K562 (cell line): ENCODE results near the gene UQCRH. TPM values are rescaled to one million over a fixed set of nuclear protein-coding genes. Genes with fewer than 3 reads are reported as not detected.
"Not testable (repeated sequence)": the region's sequence is repeated elsewhere in the genome, so short reads cannot be mapped to it uniquely, and the experiment has no call there.

Experiments
- ATAC-seq: fragments of 200-7000 bp; cut with Tn5 transposase; 3 replicates; pipeline ENCODE4 v1.9.1; 2020; ENCODE audit warnings: moderate library complexity
- BruUV-seq: library from RNA; stranded (reverse); fragments of 400-500 nt; replicated peaks from 2 replicates; lab custom pipeline; 2021; lab: Mats Ljungman, UMichigan
- CTCF ChIA-PET: fragments of 300-600 bp; formaldehyde crosslinking; extraction: SDS; loops from one replicate; lab custom pipeline; 2021; ENCODE audit warnings: low intra/inter-chr PET ratio; lab: Yijun Ruan, JAX
- POLR2A ChIA-PET: fragments of 300-600, 350-650 bp; sonication (Branson Sonifier 250); formaldehyde crosslinking; extraction: SDS; loops from one replicate; lab custom pipeline; 2021; ENCODE audit warnings: antibody characterized with exemption, inconsistent platforms; lab: Yijun Ruan, JAX
- DNase-seq, 4 experiments: peaks; one replicate each; pipeline versions ENCODE4 v3.0.0 to v3.0.0-alpha.2; 2011 to 2018; ENCODE audit warnings: low spot score in 3 of 4, mixed read lengths in 3 of 4; ENCODE audit errors: extremely low read depth in 1 of 4
- FAIRE-seq: peaks from 2 replicates; lab custom pipeline; 2011; peaks lifted over from hg19 to GRCh38; lab: Jason Lieb, UNC
- H2AFZ ChIP-seq: 2 replicates; pipeline ENCODE4 v1.6.0; 2011; ENCODE audit warnings: low read depth, low read length, control low read depth, inconsistent platforms
- H3K27ac ChIP-seq: fragments of 200-600 bp; 3 replicates; pipeline ENCODE4 v1.8.0; 2011; ENCODE audit warnings: low read depth, mild to moderate bottlenecking, control low read depth, inconsistent platforms, low read length, moderate library complexity, mixed read lengths; ENCODE audit errors: extremely low read depth
- H3K27me3 ChIP-seq, 2 experiments: fragments of 300-600 bp in 1 of 2; 2 replicates in 1 of 2; 3 replicates in 1 of 2; pipeline versions ENCODE4 v1.6.0 to v1.8.0; 2011; ENCODE audit warnings: inconsistent platforms in 2 of 2, low read length in 2 of 2, mild to moderate bottlenecking in 1 of 2, mixed read lengths in 1 of 2, moderate library complexity in 1 of 2; ENCODE audit not compliant: control insufficient read depth in 2 of 2, insufficient read depth in 2 of 2
- H3K36me3 ChIP-seq: fragments of 300-600 bp; 3 replicates; pipeline ENCODE4 v1.8.0; 2011; ENCODE audit warnings: mild to moderate bottlenecking, low read length, inconsistent platforms; ENCODE audit not compliant: control insufficient read depth, insufficient read depth
- H3K4me1 ChIP-seq, 2 experiments: fragments of 200-600 bp in 1 of 2; replicated peaks in 1 of 2; 2 replicates in 1 of 2; 3 replicates in 1 of 2; pipeline versions ENCODE4 v1.5.1 to v1.8.0; 2011; ENCODE audit warnings: inconsistent platforms in 2 of 2, low read length in 2 of 2, mild to moderate bottlenecking in 1 of 2, mixed read lengths in 1 of 2, moderate library complexity in 1 of 2; ENCODE audit not compliant: control insufficient read depth in 2 of 2, insufficient read depth in 2 of 2
- H3K4me2 ChIP-seq: 2 replicates; pipeline ENCODE4 v1.6.1; 2011; ENCODE audit warnings: low read length, control low read depth, inconsistent platforms, mixed read lengths; ENCODE audit not compliant: insufficient read depth
- H3K4me3 ChIP-seq: fragments of 200-600 bp; sonication (generic), shearing (Covaris generic); 2 replicates; pipeline ENCODE4 v1.5.1; 2016; ENCODE audit warnings: control low read depth, inconsistent platforms
- H3K79me2 ChIP-seq: fragments of 200-600 bp; 3 replicates; pipeline ENCODE4 v1.8.0; 2011; ENCODE audit warnings: low read length, inconsistent platforms; ENCODE audit not compliant: control insufficient read depth, insufficient read depth
- H3K9ac ChIP-seq, 2 experiments: 2 replicates each; pipeline versions ENCODE4 v1.6.0 to v1.6.1; 2011; ENCODE audit warnings: low read depth in 2 of 2, low read length in 2 of 2, control low read depth in 1 of 2, inconsistent platforms in 1 of 2, mild to moderate bottlenecking in 1 of 2, mixed read lengths in 1 of 2; ENCODE audit not compliant: insufficient read depth in 1 of 2
- H3K9me1 ChIP-seq: one replicate; pipeline ENCODE4 v1.6.0; 2011; ENCODE audit warnings: inconsistent platforms, mild to moderate bottlenecking, low read length, moderate library complexity; ENCODE audit not compliant: control insufficient read depth, insufficient read depth
- H3K9me3 ChIP-seq: replicated peaks from 2 replicates; pipeline ENCODE4 v1.5.1; 2011; ENCODE audit warnings: low read depth, low read length, inconsistent platforms; ENCODE audit not compliant: control insufficient read depth, insufficient read depth
- H4K20me1 ChIP-seq: replicated peaks from 2 replicates; pipeline ENCODE4 v1.6.1; 2011; ENCODE audit warnings: low read length, inconsistent platforms, mixed read lengths; ENCODE audit not compliant: control insufficient read depth, insufficient read depth
- ILK ChIP-seq: fragments of 450-650 bp; IDR thresholded peaks from 2 replicates; pipeline ENCODE4 v1.6.1; 2016; ENCODE audit warnings: missing genetic modification characterization, low read depth, mild to moderate bottlenecking, missing compliant biosample characterization, moderate library complexity, borderline replicate concordance
- MED1 ChIP-seq: sonication (generic); formaldehyde crosslinking; IDR thresholded peaks from 2 replicates; pipeline ENCODE4 v1.8.1; 2023; ENCODE audit warnings: missing genetic modification reagents, borderline replicate concordance
- XRCC3 ChIP-seq: fragments of 450-650 bp; IDR thresholded peaks from 2 replicates; pipeline ENCODE4 v1.6.1; 2017; ENCODE audit warnings: mild to moderate bottlenecking, moderate library complexity
- ZNF347 ChIP-seq: fragments of 450-650 bp; formaldehyde crosslinking; IDR thresholded peaks from 2 replicates; pipeline ENCODE4 v1.4.0; 2020; ENCODE audit warnings: low read depth, mild to moderate bottlenecking, moderate library complexity
- WGBS: fragments of 100-300 bp; shearing (Covaris generic); methylation state at CpG from one replicate; pipeline ENCODE4 v1.1.6; 2016; ENCODE audit warnings: low coverage, mixed read lengths; ENCODE audit not compliant: insufficient coverage; ENCODE audit errors: missing lambda C conversion rate; 5-methylcytosine and 5-hydroxymethylcytosine counted together
- in situ Hi-C: fragments of 300-500 bp; cut with MboI; formaldehyde crosslinking; loops from 4 replicates; pipeline ENCODE4 v1.15.0; 2018; ENCODE audit warnings: inconsistent platforms, mixed read lengths
- intact Hi-C: fragments of 100-400 bp; cut with micrococcal nuclease; formaldehyde crosslinking; loops from 2 replicates; pipeline ENCODE4 v1.14.2; 2022
- polyA plus RNA-seq, 8 experiments: library from polyadenylated mRNA; depleted of rRNA in 4 of 8; stranded (reverse) in 5 of 8; unstranded in 3 of 8; fragments of >200 nt; fragmentation: Nextera tagmentation in 2 of 8; fragmentation: Illumina TruSeq in 1 of 8; extraction: Ambion mirVana in 2 of 8; extraction: Trizol in 1 of 8; gene quantifications; 2 replicates each; pipeline versions ENCODE4 v1.2.1 to v1.2.3, GENCODE V29; 2011 to 2014; ENCODE audit warnings: inconsistent platforms in 1 of 8, missing spikeins in 1 of 8
- total RNA-seq, 7 experiments: library from RNA; depleted of rRNA in 6 of 7; stranded (reverse); fragments of >200 nt in 6 of 7; fragmentation: Illumina TruSeq in 2 of 7; extraction: Trizol in 2 of 7; gene quantifications; 2 replicates each; pipeline versions ENCODE4 v1.2.1 to v1.2.3, GENCODE V29; 2011 to 2021; ENCODE audit warnings: low replicate concordance in 1 of 7

Gene UQCRH
- total and polyA plus RNA-seq, 9 of the 15 experiments (the other 6 are each of a cell fraction or from before 2014, with no cell fraction given): 1,267 to 5,184 (median 2,410) TPM

DNA sequence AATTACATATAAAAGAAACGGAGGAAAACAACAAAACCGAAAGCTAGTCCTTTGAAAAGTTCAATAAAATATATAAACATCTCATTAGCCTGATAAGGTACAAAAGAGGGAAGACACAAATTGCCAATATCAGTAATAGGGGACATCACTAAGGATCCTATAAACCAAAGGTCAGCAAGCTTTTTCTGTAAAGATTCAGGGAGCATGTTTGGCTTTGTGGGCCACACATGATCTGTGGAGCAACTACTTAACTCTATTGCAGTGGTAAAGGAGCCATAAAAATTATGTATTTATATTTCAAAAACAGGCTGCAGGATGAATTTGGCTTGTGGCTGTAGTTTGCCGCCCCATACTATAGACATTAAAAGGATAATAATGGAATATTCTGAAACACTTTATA, 31.6 kb downstream of the UQCRH start:
- peaks cover 4% of the 10 kb centered on the region; the same call in 2 of the 3 replicates for H3K79me2 ChIP-seq
- ChIA-PET POLR2A (interaction anchor here (1.0 to 1.3 kb wide), 3 partner anchors 8 to 51 kb away, joined by 3 to 6 read pairs (median 3); no protein-coding TSS in a partner anchor), CTCF (interaction anchor here (2.7 kb wide), 1 partner anchor 13 kb away, joined by 23 read pairs; no protein-coding TSS in a partner anchor)
- TF ChIP-seq XRCC3 (no peak), ZNF347 (CRISPR knock-in tag) (no peak), ILK (tag) (no peak), MED1 (CRISPR knock-in tag) (no peak)
- TF ChIP-seq, all 486 proteins: peak for 0
- Histone ChIP-seq H2AFZ (0 out of 2 replicates have a peak overlapping the region, but pooled peaks have one; percentile 11), H3K27me3 (no peaks in the 10 kb centered on the region), H3K4me2 (no peak overlapping the region), H3K27ac (no peak overlapping the region), H4K20me1 (no peaks in the 10 kb centered on the region), H3K9me3 (no peaks in the 10 kb centered on the region), H3K36me3 (no peaks in the 10 kb centered on the region), H3K4me1 (peaks cover 9 to 14% of the 10 kb centered on the region in 2 experiments), H3K9me1 (no peaks in the 10 kb centered on the region), H3K9ac (no peak overlapping the region), H3K4me3 (no peak overlapping the region)
- no TSS peak for BruUV-seq
- ATAC-seq: no peak
- intact Hi-C loops: no loop called here
- FAIRE-seq: no peak
- in situ Hi-C loops: no loop called here
- WGBS: 52% methylated on average over 3 of the region's 3 CpGs
- no peak for DNase-seq

DNA sequence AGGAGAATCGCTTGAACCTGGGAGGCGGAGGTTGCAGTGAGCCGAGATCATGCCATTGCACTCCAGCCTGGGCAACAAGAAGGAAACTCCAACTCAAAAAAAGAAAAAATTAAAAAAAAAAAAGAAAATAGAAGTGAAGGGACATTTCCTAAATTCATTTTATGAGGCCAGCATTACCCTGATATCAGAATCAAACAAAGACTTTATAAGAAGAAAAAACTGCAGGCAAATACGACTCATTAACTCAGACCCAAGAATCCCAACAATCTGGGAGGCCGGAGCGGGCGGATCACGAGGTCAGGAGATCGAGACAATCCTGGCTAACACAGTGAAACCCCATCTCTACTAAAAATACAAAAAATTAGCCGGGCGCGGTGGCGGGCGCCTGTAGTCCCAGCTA, 33.9 kb downstream of the UQCRH start:
- POLR2A ChIA-PET, in situ Hi-C loops, FAIRE-seq: not testable (repeated sequence)

More for the DNA sequence above, 33.9 kb downstream of the UQCRH start:
- H3K27me3 ChIP-seq, CTCF ChIA-PET, H3K27ac ChIP-seq, BruUV-seq, intact Hi-C loops, H3K4me2 ChIP-seq, H3K4me3 ChIP-seq, H3K9me1 ChIP-seq, H2AFZ ChIP-seq, H3K9ac ChIP-seq, ATAC-seq, DNase-seq, H3K9me3 ChIP-seq, H4K20me1 ChIP-seq: not testable (repeated sequence)
- WGBS: 97% methylated on average over 9 of the region's 14 CpGs
- Histone ChIP-seq H3K4me1 (peaks cover 22 to 24% of the 10 kb centered on the region in 2 experiments), H3K36me3 (peaks cover 11% of the 10 kb centered on the region; the same call in 2 of the 3 replicates), H3K79me2 (peaks cover 26% of the 10 kb centered on the region)
